Gastroesophageal sphincter (tissue), 4 donors: ENCODE data around the gene AKR1B15. TPM values are rescaled to one million over a fixed set of nuclear protein-coding genes. Genes with fewer than 3 reads are reported as not detected.

ENCODE experiments used
- ATAC-seq: fragments of 150-250 bp; one replicate; pipeline ENCODE4 v1.9.1; 2016; ENCODE audit warnings: mild to moderate bottlenecking, moderate library complexity
- H3K27ac ChIP-seq, 4 donors: fragments of 200-600 bp; sonication (generic) in 3 of 4; 1 replicate in 3 of 4; 2 replicates in 1 of 4; pipeline ENCODE4 v1.5.1; 2016 to 2019
- H3K27me3 ChIP-seq: fragments of 200-600 bp; sonication (generic); one replicate; pipeline ENCODE4 v1.5.1; 2019
- H3K36me3 ChIP-seq, 2 donors: fragments of 200-600 bp; sonication (generic); one replicate each; pipeline ENCODE4 v1.5.1; 2019; ENCODE audit warnings: control low read depth in 1 of 2
- H3K4me1 ChIP-seq, 3 donors: fragments of 200-600 bp; sonication (generic); 1 replicate in 2 of 3; 2 replicates in 1 of 3; pipeline ENCODE4 v1.5.1; 2016 to 2019; ENCODE audit warnings: control low read depth in 2 of 3
- H3K4me3 ChIP-seq, 2 donors: fragments of 200-600 bp; sonication (generic); one replicate each; pipeline ENCODE4 v1.5.1; 2019; ENCODE audit warnings: mild to moderate bottlenecking in 1 of 2, moderate library complexity in 1 of 2
- H3K9me3 ChIP-seq, 3 donors: fragments of 200-600 bp; sonication (generic); one replicate each; pipeline ENCODE4 v1.5.1; 2017 to 2019; ENCODE audit warnings: control low read depth in 2 of 3
- CTCF ChIP-seq, 4 experiments: fragments of 200-600 bp in 2 of 4; fragments of 450-650 bp in 2 of 4; sonication (generic) in 1 of 4; IDR thresholded peaks; one replicate each; pipeline ENCODE4 v1.5.1; 2017 to 2019; ENCODE audit warnings: antibody characterized with exemption in 4 of 4, mild to moderate bottlenecking in 2 of 4, moderate library complexity in 2 of 4
- EP300 ChIP-seq: sonication (generic); formaldehyde crosslinking; IDR thresholded peaks from one replicate; pipeline ENCODE4 v1.6.1; 2017; ENCODE audit warnings: antibody characterized with exemption, mild to moderate bottlenecking
- POLR2A ChIP-seq, 2 donors: fragments of 450-650 bp; IDR thresholded peaks; one replicate each; pipeline ENCODE4 v1.6.1; 2017; ENCODE audit warnings: antibody characterized with exemption in 2 of 2, mild to moderate bottlenecking in 2 of 2, moderate library complexity in 1 of 2
- POLR2AphosphoS5 ChIP-seq: sonication (generic); formaldehyde crosslinking; IDR thresholded peaks from one replicate; pipeline ENCODE4 v1.6.1; 2017; ENCODE audit warnings: antibody characterized with exemption
- WGBS, 2 donors: methylation state at CpG; one replicate each; pipeline ENCODE4 v1.1.5; 2018; ENCODE audit warnings: low coverage in 1 of 2; 5-methylcytosine and 5-hydroxymethylcytosine counted together
- total RNA-seq, 4 donors: library from RNA; depleted of rRNA; stranded (reverse); fragments of >200 nt; gene quantifications; one replicate each; pipeline ENCODE4 v1.1.0, GENCODE V29; 2016

AKR1B15 gene
- total RNA-seq, 4 donors from 2014 or later = 0.35 TPM; not detected in 3

DNA sequence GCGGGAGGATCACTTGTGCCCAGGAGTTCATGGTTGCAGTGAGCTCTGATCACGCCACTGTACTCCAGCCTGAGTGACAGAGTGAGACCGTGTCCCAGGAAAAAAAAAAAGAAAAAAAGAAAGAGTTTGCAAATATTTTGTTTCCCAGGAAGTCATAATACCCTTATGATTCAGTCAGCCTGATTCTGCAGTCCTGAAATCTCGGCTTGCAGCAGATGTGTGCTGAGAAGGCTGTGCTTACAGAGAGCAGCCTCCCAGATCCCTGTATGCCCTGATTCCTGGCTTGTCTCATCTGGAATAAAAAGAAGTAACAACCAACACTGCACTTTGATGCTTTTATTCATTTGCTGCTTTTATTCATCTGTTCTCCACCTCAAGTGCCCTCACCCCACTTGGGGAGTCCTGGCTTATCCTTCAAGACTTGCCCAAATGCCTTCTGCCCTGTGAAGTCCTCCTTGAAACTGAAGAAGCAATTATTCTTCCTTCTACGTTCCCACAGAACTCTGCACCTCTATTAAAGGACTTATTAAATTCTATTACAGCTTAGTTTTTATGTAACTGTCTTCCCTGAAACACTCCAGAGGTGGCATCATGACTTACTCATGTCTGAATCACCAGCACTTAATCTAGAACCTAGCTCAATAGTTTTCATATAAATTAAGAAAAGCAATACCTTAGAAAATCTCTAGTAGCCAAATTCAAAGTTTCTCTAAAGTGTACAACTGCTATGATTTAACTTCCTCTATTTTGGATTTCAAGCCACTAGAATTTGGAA, 70.0 kb downstream of the AKR1B15 start:
- no peak for ATAC-seq
- no peak for TF ChIP-seq POLR2AphosphoS5
- no peak for TF ChIP-seq EP300
- TF ChIP-seq POLR2A (IDR thresholded peaks at IDR 0.05) = no peak
- no peak for TF ChIP-seq CTCF (IDR thresholded peaks at IDR 0.05)
- Histone ChIP-seq H3K4me3 (no peak overlapping the region), H3K4me1 (no peaks in the 10 kb centered on the region), H3K36me3 (no peaks in the 10 kb centered on the region), H3K9me3 (no peaks in the 10 kb centered on the region), H3K27ac (no peak overlapping the region), H3K27me3 (peaks cover 14% of the 10 kb centered on the region)
- WGBS, 2 donors = 57 to 59% methylated on average over 3 to 5 of the region's 5 CpGs

GRCh38 chr7:134619627-134620331, 70.9 kb downstream of the AKR1B15 start:
- Histone ChIP-seq H3K27ac (no peak overlapping the region), H3K9me3 (no peaks in the 10 kb centered on the region), H3K27me3 (peaks cover 18% of the 10 kb centered on the region), H3K4me1 (no peaks in the 10 kb centered on the region), H3K36me3 (no peaks in the 10 kb centered on the region), H3K4me3 (no peak overlapping the region)
- no peak for TF ChIP-seq EP300
- TF ChIP-seq CTCF (IDR thresholded peaks at IDR 0.05) = no peak
- TF ChIP-seq POLR2A (IDR thresholded peaks at IDR 0.05) = no peak
- TF ChIP-seq POLR2AphosphoS5 = no peak
- 23 to 27% methylated on average over 2 of the region's 2 CpGs for WGBS, 2 donors
- ATAC-seq = no peak

- ATAC-seq = no peak
- no peak for TF ChIP-seq POLR2AphosphoS5
- no peak for TF ChIP-seq CTCF (IDR thresholded peaks at IDR 0.05)
- TF ChIP-seq EP300 = no peak
- TF ChIP-seq POLR2A (IDR thresholded peaks at IDR 0.05) = no peak
- Histone ChIP-seq H3K27me3 (peaks cover 34% of the 10 kb centered on the region), H3K4me3 (no peak overlapping the region), H3K4me1 (no peaks in the 10 kb centered on the region), H3K9me3 (no peaks in the 10 kb centered on the region), H3K36me3 (no peaks in the 10 kb centered on the region), H3K27ac (no peak overlapping the region)
- WGBS, 2 donors = 52 to 53% methylated on average over 5 to 7 of the region's 7 CpGs
Observed at GRCh38 chr7:134622303-134622995, 73.5 kb downstream of the AKR1B15 start.

GRCh38 chr7:134623193-134623592, 74.3 kb downstream of the AKR1B15 start:
- H3K27me3 ChIP-seq = peaks cover 34% of the 10 kb centered on the region
- TF ChIP-seq POLR2AphosphoS5 (no peak), POLR2A (IDR thresholded peaks at IDR 0.05) (no peak), CTCF (IDR thresholded peaks at IDR 0.05) (no peak), EP300 (no peak)
- no peak for ATAC-seq
- H3K27ac ChIP-seq = no peak overlapping the region
- no peaks in the 10 kb centered on the region for H3K9me3 ChIP-seq
- 67 to 75% methylated on average over 2 of the region's 2 CpGs for WGBS, 2 donors
- H3K4me3 ChIP-seq = no peak overlapping the region
- H3K4me1 ChIP-seq = no peaks in the 10 kb centered on the region
- H3K36me3 ChIP-seq = no peaks in the 10 kb centered on the region
